ENCODE data around the gene SLC10A3. TPM values are rescaled to one million over a fixed set of nuclear protein-coding genes. Genes with fewer than 3 reads are reported as not detected.

The SLC10A3 gene
- total and polyA plus RNA-seq, 10 of the 15 experiments (the other 5 are each of a cell fraction or from before 2014, with no cell fraction given) = 1.7 to 23.5 (median 11.0) TPM

- ChIA-PET RAD21 (ENCODE audit: unreplicated experiment) (interaction anchor here (2.0 kb wide), 1 partner anchor 159 kb away, joined by 11 read pairs; no protein-coding TSS in a partner anchor), SMC1A (ENCODE audit: uncharacterized antibody, unreplicated experiment) (interaction anchor here (1.2 kb wide), 1 partner anchor 159 kb away, joined by 4 read pairs; the partner anchor contains the start of gene FLNA), CTCF (interaction anchor here (2.2 kb wide), 1 partner anchor 159 kb away, joined by 18 read pairs; no protein-coding TSS in a partner anchor), POLR2A (interaction anchor here (1.6 kb wide), 1 partner anchor 10 kb away, joined by 5 read pairs; no protein-coding TSS in a partner anchor)
- no peak overlapping the region for H3K27ac ChIP-seq (ENCODE audit: control insufficient read depth, insufficient read depth)
- H3K9ac ChIP-seq (ENCODE audit: control insufficient read depth, insufficient read depth, low read length) = no peak overlapping the region
- no peak overlapping the region for H3K4me2 ChIP-seq (ENCODE audit: control insufficient read depth, insufficient read depth)
- peaks cover 4 to 8% of the 10 kb centered on the region in 2 experiments for H3K36me3 ChIP-seq (ENCODE audit: control insufficient read depth in 2 of 2, insufficient read depth in 2 of 2, low read length in 1 of 2)
- H4K20me1 ChIP-seq (ENCODE audit: control insufficient read depth, insufficient read depth) = no peaks in the 10 kb centered on the region
- no peak for ATAC-seq
- no peak for FAIRE-seq
- 73% methylated on average over 23 of the region's 23 CpGs for WGBS (ENCODE audit: insufficient coverage, insufficient replicate concordance, low lambda C conversion rate, missing lambda C conversion rate)
- H3K4me1 ChIP-seq (ENCODE audit: control insufficient read depth, insufficient read depth, low read length) = peaks cover 5% of the 10 kb centered on the region
- in situ Hi-C loops (cut with MboI) (loop anchor here (25.0 kb wide), 1 partner anchor 395 kb away; the partner anchor contains the start of gene OPN1LW), intact Hi-C loops (cut with micrococcal nuclease; ENCODE audit: unreplicated experiment) (no loop called here)
- no peaks in the 10 kb centered on the region for H3K79me2 ChIP-seq (ENCODE audit: control insufficient read depth, insufficient read depth, low read length)
- H2AFZ ChIP-seq (ENCODE audit: control insufficient read depth, low read depth, low read length) = no peak overlapping the region
- no peak overlapping the region for H3K4me3 ChIP-seq
- TF ChIP-seq NRF1 (conservative IDR thresholded peaks at IDR 0.05; ENCODE audit: low read depth, low read length) (no peak), SUPT20H (IDR thresholded peaks at IDR 0.05; ENCODE audit: borderline replicate concordance, control insufficient read depth, low read depth, low read length) (no peak), STAT1 (conservative IDR thresholded peaks at IDR 0.05) (no peak)
- BruUV-seq (replicated peaks) = no TSS peak
- H3K27me3 ChIP-seq (replicated peaks in 1 of 2; ENCODE audit: control insufficient read depth in 2 of 2, insufficient read depth in 2 of 2, low read length in 1 of 2) = no peaks in the 10 kb centered on the region
- no peak for DNase-seq (ENCODE audit: low read depth, low spot score)
- H3K9me3 ChIP-seq (replicated peaks; ENCODE audit: control insufficient read depth, insufficient read depth, low read length) = no peaks in the 10 kb centered on the region
Observed at GRCh38 chrX:154532690-154533089, 42.3 kb upstream of the SLC10A3 start.

DNA sequence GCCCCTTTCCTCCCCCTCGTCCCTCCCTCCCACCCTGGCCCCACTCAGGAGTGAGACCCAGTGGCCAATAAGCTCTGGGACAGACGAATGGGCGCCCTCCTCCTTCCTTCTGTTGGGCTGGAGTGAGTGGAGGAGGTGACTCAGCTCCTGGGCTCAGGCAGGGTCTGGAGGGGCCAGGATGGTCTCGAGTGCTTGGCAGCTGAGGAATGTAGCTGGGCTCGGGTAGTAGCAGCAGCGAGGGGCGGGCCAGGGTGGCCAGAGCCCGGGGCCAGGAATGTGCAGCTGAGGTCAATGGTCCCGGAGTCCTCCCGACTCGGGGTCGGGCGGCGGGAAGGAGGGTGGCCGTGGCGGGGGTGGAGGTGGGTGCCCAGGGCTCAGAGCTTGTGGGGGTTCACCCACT is 41.2 kb upstream of the SLC10A3 start:
- H3K79me2 ChIP-seq (ENCODE audit: control insufficient read depth, insufficient read depth, low read length) = no peaks in the 10 kb centered on the region
- ChIA-PET SMC1A (ENCODE audit: uncharacterized antibody, unreplicated experiment) (no interaction called here), CTCF (no interaction called here), RAD21 (ENCODE audit: unreplicated experiment) (no interaction called here), POLR2A (interaction anchor here (1.1 to 1.6 kb wide), 2 partner anchors 11 to 16 kb away, joined by 3 to 5 read pairs; partner anchors contain the start of gene FAM3A)
- whole genome bisulfite sequencing (ENCODE audit: insufficient coverage, insufficient replicate concordance, low lambda C conversion rate, missing lambda C conversion rate) = 47% methylated on average over 6 of the region's 16 CpGs
- in situ Hi-C loops (cut with MboI) = loop anchor here (25.0 kb wide), 1 partner anchor 394 kb away; the partner anchor contains the start of gene OPN1LW
- no peaks in the 10 kb centered on the region for H4K20me1 ChIP-seq (ENCODE audit: control insufficient read depth, insufficient read depth)
- no peak overlapping the region for H3K4me3 ChIP-seq
- no peak overlapping the region for H2AFZ ChIP-seq (ENCODE audit: control insufficient read depth, low read depth, low read length)
- H3K27me3 ChIP-seq (replicated peaks in 1 of 2; ENCODE audit: control insufficient read depth in 2 of 2, insufficient read depth in 2 of 2, low read length in 1 of 2) = no peaks in the 10 kb centered on the region
- H3K9me3 ChIP-seq (replicated peaks; ENCODE audit: control insufficient read depth, insufficient read depth, low read length) = no peaks in the 10 kb centered on the region
- peaks cover 4 to 8% of the 10 kb centered on the region in 2 experiments for H3K36me3 ChIP-seq (ENCODE audit: control insufficient read depth in 2 of 2, insufficient read depth in 2 of 2, low read length in 1 of 2)
- peaks cover 15% of the 10 kb centered on the region for H3K4me1 ChIP-seq (ENCODE audit: control insufficient read depth, insufficient read depth, low read length)
- H3K9ac ChIP-seq (ENCODE audit: control insufficient read depth, insufficient read depth, low read length) = no peak overlapping the region
- FAIRE-seq (no peak), ATAC-seq (no peak), DNase-seq (ENCODE audit: low read depth, low spot score) (no peak)
- H3K27ac ChIP-seq (ENCODE audit: control insufficient read depth, insufficient read depth) = no peak overlapping the region
- BruUV-seq (replicated peaks) = no TSS peak
- H3K4me2 ChIP-seq (ENCODE audit: control insufficient read depth, insufficient read depth) = no peak overlapping the region
- intact Hi-C loops (cut with micrococcal nuclease; ENCODE audit: unreplicated experiment) = no loop called here
- TF ChIP-seq JUNB (IDR thresholded peaks at IDR 0.05) (no peak), SKIL (IDR thresholded peaks at IDR 0.05; ENCODE audit: low read depth, poor library complexity, severe bottlenecking) (no peak), SIX5 (IDR thresholded peaks at IDR 0.05; ENCODE audit: low read depth, low read length, severe bottlenecking) (no peak), NBN (IDR thresholded peaks at IDR 0.05) (no peak), MAX (IDR thresholded peaks at IDR 0.05; ENCODE audit: low read depth, low read length) (no peak), KLF5 (IDR thresholded peaks at IDR 0.05; ENCODE audit: partially characterized antibody) (no peak), IRF4 (IDR thresholded peaks at IDR 0.05; ENCODE audit: low read depth, low read length) (no peak), E2F8 (IDR thresholded peaks at IDR 0.05; ENCODE audit: low read depth, partially characterized antibody) (no peak), WRNIP1 (IDR thresholded peaks at IDR 0.05; ENCODE audit: borderline replicate concordance, low read depth, low read length) (no peak)

All from GM12878 (cell line).